Measurements from ENCODE around the gene MIEF1.

Gene MIEF1

DNA sequence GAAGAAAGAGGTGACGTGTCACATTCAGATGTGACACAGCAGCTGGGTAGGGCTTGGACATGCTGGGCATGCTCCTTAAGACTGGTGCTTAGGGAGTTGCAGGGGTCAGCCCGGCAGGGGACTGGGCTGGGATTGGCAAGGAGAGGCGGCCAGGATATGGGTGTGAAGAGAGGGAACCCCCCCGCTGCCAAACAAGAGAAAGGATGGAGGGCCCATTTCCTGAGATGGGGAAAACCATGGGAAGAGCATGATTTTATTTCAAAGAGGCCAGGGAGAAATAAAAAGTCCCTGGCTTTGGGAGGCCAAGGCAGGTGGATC lies 23.5 kb downstream of the MIEF1 start:
- no peak for ATAC-seq
- no peak for TF ChIP-seq ZNF565 (CRISPR knock-in tag; conservative IDR thresholded peaks at IDR 0.05; ENCODE audit: low read depth)
- TF ChIP-seq, protein P1, sequence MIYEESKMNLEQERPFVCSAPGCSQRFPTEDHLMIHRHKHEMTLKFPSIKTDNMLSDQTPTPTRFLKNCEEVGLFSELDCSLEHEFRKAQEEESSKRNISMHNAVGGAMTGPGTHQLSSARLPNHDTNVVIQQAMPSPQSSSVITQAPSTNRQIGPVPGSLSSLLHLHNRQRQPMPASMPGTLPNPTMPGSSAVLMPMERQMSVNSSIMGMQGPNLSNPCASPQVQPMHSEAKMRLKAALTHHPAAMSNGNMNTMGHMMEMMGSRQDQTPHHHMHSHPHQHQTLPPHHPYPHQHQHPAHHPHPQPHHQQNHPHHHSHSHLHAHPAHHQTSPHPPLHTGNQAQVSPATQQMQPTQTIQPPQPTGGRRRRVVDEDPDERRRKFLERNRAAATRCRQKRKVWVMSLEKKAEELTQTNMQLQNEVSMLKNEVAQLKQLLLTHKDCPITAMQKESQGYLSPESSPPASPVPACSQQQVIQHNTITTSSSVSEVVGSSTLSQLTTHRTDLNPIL (CRISPR knock-in tag; IDR thresholded peaks at IDR 0.05; ENCODE audit: low read depth) = no peak
- TF ChIP-seq ZFP30 (CRISPR knock-in tag; IDR thresholded peaks at IDR 0.05) = no peak
- no peak for TF ChIP-seq ZNF8 (CRISPR knock-in tag; IDR thresholded peaks at IDR 0.05)
- no peak for TF ChIP-seq ZC3H10 (CRISPR knock-in tag; IDR thresholded peaks at IDR 0.05)
- no peak for TF ChIP-seq BACH2 (CRISPR knock-in tag; IDR thresholded peaks at IDR 0.05; ENCODE audit: borderline replicate concordance)
- no peak for TF ChIP-seq CSDC2 (CRISPR knock-in tag; IDR thresholded peaks at IDR 0.05)
- no peak for TF ChIP-seq ESRRG (CRISPR knock-in tag; IDR thresholded peaks at IDR 0.05)
- no peak for TF ChIP-seq GLIS3 (CRISPR knock-in tag; IDR thresholded peaks at IDR 0.05)
- TF ChIP-seq, protein P2, sequence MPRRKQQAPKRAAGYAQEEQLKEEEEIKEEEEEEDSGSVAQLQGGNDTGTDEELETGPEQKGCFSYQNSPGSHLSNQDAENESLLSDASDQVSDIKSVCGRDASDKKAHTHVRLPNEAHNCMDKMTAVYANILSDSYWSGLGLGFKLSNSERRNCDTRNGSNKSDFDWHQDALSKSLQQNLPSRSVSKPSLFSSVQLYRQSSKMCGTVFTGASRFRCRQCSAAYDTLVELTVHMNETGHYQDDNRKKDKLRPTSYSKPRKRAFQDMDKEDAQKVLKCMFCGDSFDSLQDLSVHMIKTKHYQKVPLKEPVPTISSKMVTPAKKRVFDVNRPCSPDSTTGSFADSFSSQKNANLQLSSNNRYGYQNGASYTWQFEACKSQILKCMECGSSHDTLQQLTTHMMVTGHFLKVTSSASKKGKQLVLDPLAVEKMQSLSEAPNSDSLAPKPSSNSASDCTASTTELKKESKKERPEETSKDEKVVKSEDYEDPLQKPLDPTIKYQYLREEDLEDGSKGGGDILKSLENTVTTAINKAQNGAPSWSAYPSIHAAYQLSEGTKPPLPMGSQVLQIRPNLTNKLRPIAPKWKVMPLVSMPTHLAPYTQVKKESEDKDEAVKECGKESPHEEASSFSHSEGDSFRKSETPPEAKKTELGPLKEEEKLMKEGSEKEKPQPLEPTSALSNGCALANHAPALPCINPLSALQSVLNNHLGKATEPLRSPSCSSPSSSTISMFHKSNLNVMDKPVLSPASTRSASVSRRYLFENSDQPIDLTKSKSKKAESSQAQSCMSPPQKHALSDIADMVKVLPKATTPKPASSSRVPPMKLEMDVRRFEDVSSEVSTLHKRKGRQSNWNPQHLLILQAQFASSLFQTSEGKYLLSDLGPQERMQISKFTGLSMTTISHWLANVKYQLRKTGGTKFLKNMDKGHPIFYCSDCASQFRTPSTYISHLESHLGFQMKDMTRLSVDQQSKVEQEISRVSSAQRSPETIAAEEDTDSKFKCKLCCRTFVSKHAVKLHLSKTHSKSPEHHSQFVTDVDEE (CRISPR knock-in tag; IDR thresholded peaks at IDR 0.05) = no peak
- TF ChIP-seq OSR1 (CRISPR knock-in tag; IDR thresholded peaks at IDR 0.05) = no peak
- TF ChIP-seq, protein P3, sequence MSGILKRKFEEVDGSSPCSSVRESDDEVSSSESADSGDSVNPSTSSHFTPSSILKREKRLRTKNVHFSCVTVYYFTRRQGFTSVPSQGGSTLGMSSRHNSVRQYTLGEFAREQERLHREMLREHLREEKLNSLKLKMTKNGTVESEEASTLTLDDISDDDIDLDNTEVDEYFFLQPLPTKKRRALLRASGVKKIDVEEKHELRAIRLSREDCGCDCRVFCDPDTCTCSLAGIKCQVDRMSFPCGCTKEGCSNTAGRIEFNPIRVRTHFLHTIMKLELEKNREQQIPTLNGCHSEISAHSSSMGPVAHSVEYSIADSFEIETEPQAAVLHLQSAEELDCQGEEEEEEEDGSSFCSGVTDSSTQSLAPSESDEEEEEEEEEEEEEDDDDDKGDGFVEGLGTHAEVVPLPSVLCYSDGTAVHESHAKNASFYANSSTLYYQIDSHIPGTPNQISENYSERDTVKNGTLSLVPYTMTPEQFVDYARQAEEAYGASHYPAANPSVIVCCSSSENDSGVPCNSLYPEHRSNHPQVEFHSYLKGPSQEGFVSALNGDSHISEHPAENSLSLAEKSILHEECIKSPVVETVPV (CRISPR knock-in tag; IDR thresholded peaks at IDR 0.05) = no peak
- TF ChIP-seq PPARA (CRISPR knock-in tag; IDR thresholded peaks at IDR 0.05; ENCODE audit: borderline replicate concordance) = no peak
- TF ChIP-seq, protein P4, sequence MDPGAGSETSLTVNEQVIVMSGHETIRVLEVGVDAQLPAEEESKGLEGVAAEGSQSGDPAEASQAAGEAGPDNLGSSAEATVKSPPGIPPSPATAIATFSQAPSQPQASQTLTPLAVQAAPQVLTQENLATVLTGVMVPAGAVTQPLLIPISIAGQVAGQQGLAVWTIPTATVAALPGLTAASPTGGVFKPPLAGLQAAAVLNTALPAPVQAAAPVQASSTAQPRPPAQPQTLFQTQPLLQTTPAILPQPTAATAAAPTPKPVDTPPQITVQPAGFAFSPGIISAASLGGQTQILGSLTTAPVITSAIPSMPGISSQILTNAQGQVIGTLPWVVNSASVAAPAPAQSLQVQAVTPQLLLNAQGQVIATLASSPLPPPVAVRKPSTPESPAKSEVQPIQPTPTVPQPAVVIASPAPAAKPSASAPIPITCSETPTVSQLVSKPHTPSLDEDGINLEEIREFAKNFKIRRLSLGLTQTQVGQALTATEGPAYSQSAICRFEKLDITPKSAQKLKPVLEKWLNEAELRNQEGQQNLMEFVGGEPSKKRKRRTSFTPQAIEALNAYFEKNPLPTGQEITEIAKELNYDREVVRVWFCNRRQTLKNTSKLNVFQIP (CRISPR knock-in tag; IDR thresholded peaks at IDR 0.05; ENCODE audit: borderline replicate concordance, low read depth) = no peak
- no peak for TF ChIP-seq ZFP3 (CRISPR knock-in tag; IDR thresholded peaks at IDR 0.05)
- TF ChIP-seq ARNTL (CRISPR knock-in tag; IDR thresholded peaks at IDR 0.05; ENCODE audit: borderline replicate concordance, low read depth) = no peak
- TF ChIP-seq SNAI2 (CRISPR knock-in tag; IDR thresholded peaks at IDR 0.05) = no peak

DNA sequence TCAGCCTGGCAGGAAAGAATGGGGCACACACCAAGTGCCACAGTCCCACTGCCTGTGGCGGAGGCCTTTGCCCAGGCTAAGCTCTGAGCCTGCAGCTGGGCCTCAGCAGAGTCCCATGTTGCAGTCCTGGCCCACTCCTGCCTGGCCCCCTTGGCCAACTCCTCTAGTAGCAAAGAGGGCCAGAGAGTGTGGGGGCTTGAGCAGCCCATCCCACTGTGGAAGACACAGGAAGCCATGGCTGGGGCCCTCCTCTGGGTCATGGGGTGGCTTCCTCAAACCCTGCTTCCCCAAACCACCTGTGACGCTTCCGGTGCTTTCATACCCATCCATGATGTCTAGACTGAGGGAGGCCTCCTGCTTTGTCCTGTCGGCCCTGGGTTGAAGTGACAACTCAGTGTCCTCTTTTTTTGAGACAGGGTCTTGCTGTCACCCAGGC lies 24.7 kb downstream of the MIEF1 start:
- ATAC-seq = no peak; the same call in 1 of the 3 replicates
- TF ChIP-seq GLIS3 (CRISPR knock-in tag; IDR thresholded peaks at IDR 0.05) (no peak), ARNTL (CRISPR knock-in tag; IDR thresholded peaks at IDR 0.05; ENCODE audit: borderline replicate concordance, low read depth) (no peak), ZNF565 (CRISPR knock-in tag; conservative IDR thresholded peaks at IDR 0.05; ENCODE audit: low read depth) (no peak), PPARA (CRISPR knock-in tag; IDR thresholded peaks at IDR 0.05; ENCODE audit: borderline replicate concordance) (no peak), TOX (CRISPR knock-in tag; IDR thresholded peaks at IDR 0.05; ENCODE audit: borderline replicate concordance) (no peak), ZC3H10 (CRISPR knock-in tag; IDR thresholded peaks at IDR 0.05) (no peak), BACH2 (CRISPR knock-in tag; IDR thresholded peaks at IDR 0.05; ENCODE audit: borderline replicate concordance) (no peak), ESRRG (CRISPR knock-in tag; IDR thresholded peaks at IDR 0.05) (no peak), ISL1 (CRISPR knock-in tag; IDR thresholded peaks at IDR 0.05) (no peak)
- TF ChIP-seq, protein P4 (CRISPR knock-in tag; IDR thresholded peaks at IDR 0.05; ENCODE audit: borderline replicate concordance, low read depth) = no peak
- TF ChIP-seq, protein P5, sequence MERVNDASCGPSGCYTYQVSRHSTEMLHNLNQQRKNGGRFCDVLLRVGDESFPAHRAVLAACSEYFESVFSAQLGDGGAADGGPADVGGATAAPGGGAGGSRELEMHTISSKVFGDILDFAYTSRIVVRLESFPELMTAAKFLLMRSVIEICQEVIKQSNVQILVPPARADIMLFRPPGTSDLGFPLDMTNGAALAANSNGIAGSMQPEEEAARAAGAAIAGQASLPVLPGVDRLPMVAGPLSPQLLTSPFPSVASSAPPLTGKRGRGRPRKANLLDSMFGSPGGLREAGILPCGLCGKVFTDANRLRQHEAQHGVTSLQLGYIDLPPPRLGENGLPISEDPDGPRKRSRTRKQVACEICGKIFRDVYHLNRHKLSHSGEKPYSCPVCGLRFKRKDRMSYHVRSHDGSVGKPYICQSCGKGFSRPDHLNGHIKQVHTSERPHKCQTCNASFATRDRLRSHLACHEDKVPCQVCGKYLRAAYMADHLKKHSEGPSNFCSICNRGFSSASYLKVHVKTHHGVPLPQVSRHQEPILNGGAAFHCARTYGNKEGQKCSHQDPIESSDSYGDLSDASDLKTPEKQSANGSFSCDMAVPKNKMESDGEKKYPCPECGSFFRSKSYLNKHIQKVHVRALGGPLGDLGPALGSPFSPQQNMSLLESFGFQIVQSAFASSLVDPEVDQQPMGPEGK (CRISPR knock-in tag; IDR thresholded peaks at IDR 0.05; ENCODE audit: borderline replicate concordance) = no peak
- TF ChIP-seq, protein P1 (CRISPR knock-in tag; IDR thresholded peaks at IDR 0.05; ENCODE audit: low read depth) = no peak

Data from SK-N-SH treated with all-trans-retinoic acid at 6 μM for 48 hours (cell line).